DMS153 (cell line): ENCODE data around the gene ZNF263.

Experiments used
- DNase-seq: peaks from one replicate; lab custom pipeline; 2025; lab: John Stamatoyannopoulos, UW

Gene ZNF263

DNA sequence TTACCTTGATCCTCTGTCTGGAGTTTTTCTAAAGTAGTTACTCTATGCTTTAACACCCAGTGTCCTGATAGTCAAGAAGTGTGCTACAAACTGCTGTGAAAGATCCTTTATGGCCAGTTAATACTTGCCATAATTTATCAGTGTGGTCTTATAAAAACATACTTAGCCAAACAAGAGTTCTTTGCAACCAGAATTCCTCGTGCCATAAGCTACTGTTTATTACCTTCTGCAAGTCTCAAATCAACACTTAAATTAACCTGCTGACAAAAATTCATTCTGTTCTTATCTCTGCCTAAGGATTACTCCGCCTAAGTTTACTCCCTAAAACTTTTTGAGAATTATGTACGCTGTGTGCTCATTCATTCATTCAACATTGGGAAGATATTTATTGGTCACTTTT lies 44.8 kb downstream of the ZNF263 start:
- DNase-seq, result no peak

DNA sequence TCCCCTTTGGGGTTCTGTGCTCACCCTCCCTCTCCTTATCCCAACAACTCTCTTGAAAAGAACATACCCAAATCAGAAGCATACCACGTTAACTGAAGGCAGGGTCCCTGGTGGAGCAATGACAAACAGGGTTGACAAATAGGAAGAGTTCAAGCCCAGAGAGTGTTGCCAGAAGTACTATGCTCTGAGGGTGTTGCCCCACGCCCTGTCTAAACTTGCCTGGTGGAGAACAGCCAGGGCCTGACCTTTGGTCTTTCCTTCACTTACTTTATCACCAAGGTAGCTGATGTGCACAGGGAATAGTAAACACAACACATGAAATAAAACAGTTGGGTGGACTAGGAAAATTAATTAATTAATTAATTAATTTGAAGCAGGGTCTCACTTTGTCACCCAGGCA lies 45.4 kb downstream of the ZNF263 start:
- DNase-seq, result no peak
